HepG2 (cell line): ENCODE results near the gene RAB34. TPM values are rescaled to one million over a fixed set of nuclear protein-coding genes. Genes with fewer than 3 reads are reported as not detected.

Experiments used
- CEBPG ChIP-seq: IDR thresholded peaks from 2 replicates; pipeline ENCODE4 v1.6.1; 2016
- CSRNP2 ChIP-seq: sonication (generic); formaldehyde crosslinking; conservative IDR thresholded peaks from 2 replicates; pipeline ENCODE4 v1.8.0; 2022; ENCODE audit warnings: low read depth, missing genetic modification reagents
- IKZF5 ChIP-seq: IDR thresholded peaks from 2 replicates; pipeline ENCODE4 v1.6.1; 2018; ENCODE audit warnings: missing genetic modification reagents, mild to moderate bottlenecking, missing compliant biosample characterization
- MED8 ChIP-seq: sonication (generic); formaldehyde crosslinking; IDR thresholded peaks from 2 replicates; pipeline ENCODE4 v1.8.1; 2023; ENCODE audit warnings: mild to moderate bottlenecking, missing genetic modification reagents; ENCODE audit not compliant: insufficient replicate concordance
- NKX3-1 ChIP-seq: sonication (generic); formaldehyde crosslinking; IDR thresholded peaks from 2 replicates; pipeline ENCODE4 v1.5.0; 2020; ENCODE audit warnings: missing genetic modification reagents
- NR2F6 ChIP-seq, 2 experiments: IDR thresholded peaks; 2 replicates each; pipeline ENCODE4 v1.6.1; 2016; ENCODE audit warnings: antibody characterized with exemption in 1 of 2, mild to moderate bottlenecking in 1 of 2
- PAWR ChIP-seq: sonication (generic); formaldehyde crosslinking; IDR thresholded peaks from 2 replicates; pipeline ENCODE4 v1.4.0; 2020; ENCODE audit warnings: missing genetic modification reagents, mild to moderate bottlenecking, borderline replicate concordance
- PHF20 ChIP-seq: sonication (generic); formaldehyde crosslinking; IDR thresholded peaks from 2 replicates; pipeline ENCODE4 v1.5.0; 2020; ENCODE audit warnings: mild to moderate bottlenecking, missing genetic modification reagents
- RFX3 ChIP-seq: IDR thresholded peaks from 2 replicates; pipeline ENCODE4 v1.6.1; 2016; ENCODE audit warnings: missing biosample characterization, missing genetic modification reagents
- RNF2 ChIP-seq: fragments of 450-650 bp; conservative IDR thresholded peaks from 2 replicates; pipeline ENCODE4 v1.6.1; 2016; ENCODE audit warnings: low read depth
- SAP130 ChIP-seq: IDR thresholded peaks from 2 replicates; pipeline ENCODE4 v1.6.1; 2016; ENCODE audit warnings: low read depth
- SP4 ChIP-seq: sonication (generic); formaldehyde crosslinking; IDR thresholded peaks from 2 replicates; pipeline ENCODE4 v1.8.1; 2023; ENCODE audit warnings: mild to moderate bottlenecking, missing genetic modification reagents
- YEATS4 ChIP-seq: sonication (generic); formaldehyde crosslinking; IDR thresholded peaks from 2 replicates; pipeline ENCODE4 v1.4.0; 2020; ENCODE audit warnings: missing genetic modification reagents, borderline replicate concordance
- ZBTB7B ChIP-seq: sonication (generic); formaldehyde crosslinking; IDR thresholded peaks from 2 replicates; pipeline ENCODE4 v1.4.0; 2020; ENCODE audit warnings: missing genetic modification reagents
- ZFP36 ChIP-seq: fragments of 150-350 bp; IDR thresholded peaks from 2 replicates; pipeline ENCODE4 v1.6.1; 2018; ENCODE audit warnings: borderline replicate concordance, low read length, low read depth; ENCODE audit not compliant: partially characterized antibody
- ZFP41 ChIP-seq: sonication (generic); formaldehyde crosslinking; IDR thresholded peaks from 2 replicates; pipeline ENCODE4 v1.4.0; 2020; ENCODE audit warnings: mild to moderate bottlenecking, missing genetic modification reagents, borderline replicate concordance
- ZMAT3 ChIP-seq: sonication (generic); formaldehyde crosslinking; conservative IDR thresholded peaks from 2 replicates; pipeline ENCODE4 v1.7.0; 2021; ENCODE audit warnings: missing genetic modification reagents
- ZNF180 ChIP-seq: sonication (generic); formaldehyde crosslinking; IDR thresholded peaks from 2 replicates; pipeline ENCODE4 v1.4.0; 2020; ENCODE audit warnings: low read depth, missing genetic modification reagents, borderline replicate concordance
- ZNF230 ChIP-seq: sonication (generic); formaldehyde crosslinking; IDR thresholded peaks from 2 replicates; pipeline ENCODE4 v1.4.0; 2020; ENCODE audit warnings: mild to moderate bottlenecking, missing genetic modification reagents
- ZNF629 ChIP-seq: sonication (generic); formaldehyde crosslinking; conservative IDR thresholded peaks from 2 replicates; pipeline ENCODE4 v1.5.0; 2020; ENCODE audit warnings: missing genetic modification reagents
- ZNF841 ChIP-seq: sonication (generic); formaldehyde crosslinking; IDR thresholded peaks from 2 replicates; pipeline ENCODE4 v1.8.1; 2023; ENCODE audit warnings: missing genetic modification reagents, borderline replicate concordance
- polyA plus RNA-seq, 8 experiments: library from polyadenylated mRNA; depleted of rRNA in 3 of 8; stranded (reverse) in 7 of 8; unstranded in 1 of 8; fragments of >200 nt; fragmentation: Illumina TruSeq in 4 of 8; extraction: Trizol in 4 of 8; gene quantifications; 2 replicates each; pipeline versions ENCODE4 v1.2.1 to v1.2.3, GENCODE V29; 2011 to 2016; ENCODE audit warnings: low read depth in 4 of 8, missing spikeins in 1 of 8, mixed read lengths in 1 of 8; ENCODE audit not compliant: insufficient read depth in 1 of 8
- total RNA-seq, 5 experiments: library from RNA; depleted of rRNA; stranded (reverse); fragments of >200 nt; fragmentation: Illumina TruSeq; extraction: Trizol; gene quantifications; 2 replicates each; pipeline ENCODE4 v1.2.3, GENCODE V29; 2016; ENCODE audit warnings: low read depth in 1 of 5
- TF ChIP-seq, protein P1 (sequence below), 2 experiments: sonication (generic) in 1 of 2; formaldehyde crosslinking in 1 of 2; IDR thresholded peaks; 2 replicates each; pipeline versions ENCODE4 v1.5.1 to v1.6.1; 2011 to 2020; ENCODE audit warnings: borderline replicate concordance in 1 of 2, low read depth in 1 of 2, low read length in 1 of 2, mild to moderate bottlenecking in 1 of 2, missing genetic modification reagents in 1 of 2, moderate library complexity in 1 of 2
- TF ChIP-seq, protein P2 (sequence below): sonication (generic); formaldehyde crosslinking; IDR thresholded peaks from 2 replicates; pipeline ENCODE4 v1.8.1; 2023; ENCODE audit warnings: mild to moderate bottlenecking, missing genetic modification reagents

RAB34 gene
- total and polyA plus RNA-seq, 2 of the 13 experiments (the other 11 are each of a cell fraction or from before 2014, with no cell fraction given), result 0.49 TPM; not detected in 1

DNA sequence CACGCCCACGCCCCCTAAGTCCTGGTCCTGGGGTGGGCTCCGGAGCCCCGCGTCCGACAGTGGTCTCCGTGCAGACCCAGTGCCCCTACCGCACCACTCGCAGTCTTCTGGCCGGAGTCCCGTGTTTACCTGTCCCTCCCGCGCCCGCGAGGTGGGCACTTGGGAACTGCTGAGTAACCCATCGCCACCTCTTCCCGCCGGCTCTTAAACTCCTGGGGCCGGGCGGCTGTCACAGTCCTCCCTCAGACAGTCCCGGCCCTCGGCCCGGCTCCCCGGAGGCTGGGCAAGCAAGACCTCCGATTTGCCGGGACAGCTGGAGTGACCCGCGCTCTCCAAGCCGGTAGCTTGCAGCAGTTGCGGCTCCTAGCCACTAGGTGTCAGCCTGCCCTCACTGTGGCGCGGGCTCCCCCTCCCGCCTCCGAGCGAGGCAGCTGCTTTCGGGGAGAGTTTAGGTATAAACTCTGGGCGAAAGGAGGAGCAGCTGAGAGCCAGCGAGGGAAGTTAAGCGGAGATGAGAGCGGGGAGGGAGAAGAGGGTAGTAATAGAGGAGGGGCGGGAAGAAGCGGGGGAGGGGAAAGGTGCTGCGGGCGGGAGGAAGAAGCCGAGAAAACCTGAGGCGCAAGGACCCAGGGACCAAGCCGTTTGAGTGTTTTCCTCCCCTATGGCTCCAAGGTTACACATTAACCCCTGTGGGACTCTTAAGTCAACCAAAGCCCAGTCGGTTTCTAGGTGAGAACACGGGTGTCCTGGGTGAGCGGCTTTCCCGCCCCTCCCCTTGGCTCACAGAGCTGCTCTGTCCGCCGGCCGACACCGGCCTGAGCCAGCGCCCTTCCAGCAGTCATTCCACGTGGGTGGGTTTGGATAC, 9.2 kb upstream of the RAB34 start (continued):
- TF ChIP-seq, protein P1, sequence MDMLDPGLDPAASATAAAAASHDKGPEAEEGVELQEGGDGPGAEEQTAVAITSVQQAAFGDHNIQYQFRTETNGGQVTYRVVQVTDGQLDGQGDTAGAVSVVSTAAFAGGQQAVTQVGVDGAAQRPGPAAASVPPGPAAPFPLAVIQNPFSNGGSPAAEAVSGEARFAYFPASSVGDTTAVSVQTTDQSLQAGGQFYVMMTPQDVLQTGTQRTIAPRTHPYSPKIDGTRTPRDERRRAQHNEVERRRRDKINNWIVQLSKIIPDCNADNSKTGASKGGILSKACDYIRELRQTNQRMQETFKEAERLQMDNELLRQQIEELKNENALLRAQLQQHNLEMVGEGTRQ (IDR thresholded peaks at IDR 0.05; ENCODE audit: low read depth, low read length), result no peak
- TF ChIP-seq, protein P1 (CRISPR knock-in tag; IDR thresholded peaks at IDR 0.05; ENCODE audit: borderline replicate concordance), result no peak; the same call in 1 of the 2 replicates
- TF ChIP-seq ZNF629 (CRISPR knock-in tag) (no peak), ZNF841 (no peak), MED8 (CRISPR knock-in tag) (peak; percentile 54), CSRNP2 (no peak), SAP130 (CRISPR knock-in tag) (peak; percentile 75; the same call in 1 of the 2 replicates), ZNF180 (CRISPR knock-in tag) (no peak), YEATS4 (CRISPR knock-in tag) (peak; percentile 57; the same call in 1 of the 2 replicates), PHF20 (CRISPR knock-in tag) (0 out of 2 replicates have a peak, but pooled peaks have one; percentile 4), PAWR (no peak; the same call in 1 of the 2 replicates), NR2F6 (IDR thresholded peaks at IDR 0.05) (no peak), NR2F6 (CRISPR knock-in tag; IDR thresholded peaks at IDR 0.05) (peak; percentile 12; the same call in 1 of the 2 replicates), SP4 (CRISPR knock-in tag) (peak; percentile 32; the same call in 1 of the 2 replicates), ZFP41 (CRISPR knock-in tag) (no peak), RNF2 (no peak), CEBPG (CRISPR knock-in tag) (no peak; the same call in 1 of the 2 replicates), NKX3-1 (CRISPR knock-in tag) (no peak), ZBTB7B (CRISPR knock-in tag) (peak; percentile 25), ZNF230 (CRISPR knock-in tag) (0 out of 2 replicates have a peak, but pooled peaks have one; percentile 73), RFX3 (CRISPR knock-in tag) (no peak), ZMAT3 (CRISPR knock-in tag) (no peak; the same call in 1 of the 2 replicates), ZFP36 (no peak), IKZF5 (CRISPR knock-in tag) (no peak)
- TF ChIP-seq, protein P2, sequence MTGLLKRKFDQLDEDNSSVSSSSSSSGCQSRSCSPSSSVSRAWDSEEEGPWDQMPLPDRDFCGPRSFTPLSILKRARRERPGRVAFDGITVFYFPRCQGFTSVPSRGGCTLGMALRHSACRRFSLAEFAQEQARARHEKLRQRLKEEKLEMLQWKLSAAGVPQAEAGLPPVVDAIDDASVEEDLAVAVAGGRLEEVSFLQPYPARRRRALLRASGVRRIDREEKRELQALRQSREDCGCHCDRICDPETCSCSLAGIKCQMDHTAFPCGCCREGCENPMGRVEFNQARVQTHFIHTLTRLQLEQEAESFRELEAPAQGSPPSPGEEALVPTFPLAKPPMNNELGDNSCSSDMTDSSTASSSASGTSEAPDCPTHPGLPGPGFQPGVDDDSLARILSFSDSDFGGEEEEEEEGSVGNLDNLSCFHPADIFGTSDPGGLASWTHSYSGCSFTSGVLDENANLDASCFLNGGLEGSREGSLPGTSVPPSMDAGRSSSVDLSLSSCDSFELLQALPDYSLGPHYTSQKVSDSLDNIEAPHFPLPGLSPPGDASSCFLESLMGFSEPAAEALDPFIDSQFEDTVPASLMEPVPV (CRISPR knock-in tag), result no peak
